Epithelial cell of umbilical artery (primary cell): Measurements from ENCODE around the gene FOXD4L6. TPM values are rescaled to one million over a fixed set of nuclear protein-coding genes. Genes with fewer than 3 reads are reported as not detected.

ENCODE experiments used
- total RNA-seq: library from RNA; depleted of rRNA; stranded (reverse); fragments of >200 nt; gene quantifications from 2 replicates; pipeline ENCODE4 v1.2.3, GENCODE V29; 2014

Gene FOXD4L6
- 0.15 TPM in 1 of 2 replicates, not detected in the other for total RNA-seq

GRCh38 chr9:41128581-41128980 lies at the start of gene FOXD4L6:
Gene FOXD4L6 (minus strand): TSS chr9:41128681. CDS start chr9:41128383, 298 bp downstream.

Other genes starting within 250 kb of the FOXD4L6 start
- 5.8 and 6.5 TPM in 2 replicates for gene ZNG1F, start 60.6 kb upstream of the FOXD4L6 start, total RNA-seq